ENCODE results near the gene FASTKD2. TPM values are rescaled to one million over a fixed set of nuclear protein-coding genes. Genes with fewer than 3 reads are reported as not detected.

Gene FASTKD2
- total and polyA plus RNA-seq, 2 donors, result 19.1 to 60.8 TPM

DNA sequence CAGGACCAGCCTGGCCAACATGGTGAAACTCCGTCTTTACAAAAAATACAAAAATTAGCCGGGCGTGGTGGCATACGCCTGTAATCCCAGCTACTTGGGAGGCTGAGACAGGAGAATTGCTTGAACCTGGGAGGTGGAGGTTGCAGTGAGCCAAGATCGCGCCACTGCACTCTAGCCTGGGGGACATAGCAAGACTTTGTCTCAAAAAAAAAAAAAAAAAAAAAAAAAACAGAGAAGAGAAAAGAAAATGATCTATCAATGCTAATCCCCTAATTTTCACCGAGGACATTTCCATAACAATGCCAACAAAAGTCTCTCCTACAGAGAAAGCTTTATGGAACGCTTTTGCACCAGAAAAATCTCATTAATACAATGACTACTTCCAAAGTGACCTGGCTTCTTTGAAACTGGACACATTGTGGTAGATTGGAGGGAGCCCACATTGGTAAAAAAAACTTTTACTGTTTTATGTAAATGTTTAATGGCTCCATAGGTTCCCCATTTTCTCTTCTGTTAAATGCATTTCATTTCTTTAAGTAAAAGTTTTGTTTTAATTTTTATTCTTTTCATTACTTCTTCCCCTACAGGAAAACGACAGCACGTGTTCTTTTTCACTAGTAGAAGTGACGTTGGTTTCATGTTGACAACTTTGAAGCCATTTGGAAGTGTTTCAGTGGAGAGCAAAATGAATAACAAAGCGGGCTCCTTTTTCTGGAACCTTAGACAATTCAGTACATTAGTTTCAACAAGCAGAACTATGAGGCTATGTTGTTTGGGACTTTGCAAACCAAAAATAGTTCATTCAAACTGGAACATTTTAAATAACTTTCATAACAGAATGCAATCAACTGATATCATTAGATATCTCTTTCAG lies 888 bp downstream of the FASTKD2 start:
- Histone ChIP-seq H3K4me3 (ENCODE audit: low read depth, low read length) (peak overlapping the region; percentile 77), H3K4me1 (ENCODE audit: insufficient read depth) (no peaks in the 10 kb centered on the region), H3K36me3 (ENCODE audit: insufficient read depth) (no peaks in the 10 kb centered on the region), H3K27ac (ENCODE audit: low read depth) (no peak overlapping the region)
- DNase-seq (ENCODE audit: extremely low spot score), result no peak
- 37% methylated on average over 12 of the region's 12 CpGs for WGBS

DNA sequence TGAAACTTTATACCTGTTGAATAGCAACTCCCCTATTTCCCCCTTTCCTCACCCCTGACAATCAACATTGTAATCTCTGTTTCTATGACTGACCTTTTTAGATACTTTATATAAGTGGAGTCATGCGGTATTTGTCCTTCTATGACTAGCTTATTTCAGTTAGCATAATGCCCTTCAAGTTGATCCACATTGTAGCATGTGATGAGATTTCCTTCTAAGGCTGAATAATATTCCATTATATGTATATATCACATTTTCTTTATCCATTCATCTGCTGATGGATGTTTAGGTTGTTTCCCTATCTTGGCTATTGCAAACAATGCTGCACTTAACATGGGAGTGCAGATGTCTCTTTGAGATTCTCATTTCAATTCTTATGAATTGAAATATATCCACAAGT lies 9.5 kb downstream of the FASTKD2 start:
- no peak overlapping the region for H3K27ac ChIP-seq (ENCODE audit: low read depth)
- peaks cover 1% of the 10 kb centered on the region for H3K36me3 ChIP-seq (ENCODE audit: insufficient read depth)
- DNase-seq (ENCODE audit: extremely low spot score), result no peak
- 97% methylated on average over 1 of the region's 1 CpG for WGBS
- no peak overlapping the region for H3K4me3 ChIP-seq (ENCODE audit: low read depth, low read length)
- H3K4me1 ChIP-seq (ENCODE audit: insufficient read depth), result no peaks in the 10 kb centered on the region

DNA sequence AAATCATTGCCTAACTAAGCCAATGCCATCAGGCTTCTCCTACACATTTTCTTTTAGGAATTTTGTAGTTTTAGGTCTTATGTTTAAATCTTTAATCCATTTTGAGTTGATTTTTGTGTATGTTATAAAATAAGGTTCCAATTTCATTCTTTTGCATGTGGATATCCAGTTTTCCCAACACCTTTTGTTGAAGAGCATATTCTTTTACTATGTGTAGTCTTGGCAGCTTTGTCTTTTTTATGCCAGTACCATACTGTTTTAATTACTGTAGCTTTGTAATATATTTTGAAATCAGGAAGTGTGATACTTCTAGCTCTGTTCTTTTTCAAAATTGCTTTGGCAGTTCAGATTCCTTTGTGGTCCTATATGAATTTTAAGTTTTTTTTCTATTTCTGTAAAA lies 11.0 kb downstream of the FASTKD2 start:
- Histone ChIP-seq H3K4me1 (ENCODE audit: insufficient read depth) (no peaks in the 10 kb centered on the region), H3K4me3 (ENCODE audit: low read depth, low read length) (no peak overlapping the region), H3K36me3 (ENCODE audit: insufficient read depth) (peaks cover 1% of the 10 kb centered on the region), H3K27ac (ENCODE audit: low read depth) (no peak overlapping the region)
- no peak for DNase-seq (ENCODE audit: extremely low spot score)

DNA sequence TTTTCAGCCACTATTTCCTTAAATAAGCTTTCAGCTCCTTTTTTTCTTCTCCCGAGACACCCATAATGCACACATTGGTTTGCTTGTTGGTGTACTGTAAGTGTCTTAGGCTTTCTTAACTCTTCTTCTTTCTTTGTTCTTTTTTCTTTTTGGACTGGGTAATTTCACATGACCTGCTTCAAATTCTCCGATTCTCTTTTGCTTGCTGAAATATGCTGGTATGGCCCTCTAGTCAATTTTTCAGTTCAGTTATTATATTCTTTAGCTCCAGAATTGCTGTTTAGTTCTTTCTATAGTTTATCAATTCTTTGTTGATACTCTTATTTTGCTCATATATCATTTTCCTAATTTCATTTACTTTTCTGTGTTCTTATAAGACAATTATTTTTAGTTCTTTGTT lies 15.3 kb downstream of the FASTKD2 start:
- Histone ChIP-seq H3K4me3 (ENCODE audit: low read depth, low read length) (no peak overlapping the region), H3K27ac (ENCODE audit: low read depth) (no peak overlapping the region), H3K36me3 (ENCODE audit: insufficient read depth) (peaks cover 6% of the 10 kb centered on the region), H3K4me1 (ENCODE audit: insufficient read depth) (no peaks in the 10 kb centered on the region)
- WGBS, result 98% methylated on average over 2 of the region's 2 CpGs
- no peak for DNase-seq (ENCODE audit: extremely low spot score)

DNA sequence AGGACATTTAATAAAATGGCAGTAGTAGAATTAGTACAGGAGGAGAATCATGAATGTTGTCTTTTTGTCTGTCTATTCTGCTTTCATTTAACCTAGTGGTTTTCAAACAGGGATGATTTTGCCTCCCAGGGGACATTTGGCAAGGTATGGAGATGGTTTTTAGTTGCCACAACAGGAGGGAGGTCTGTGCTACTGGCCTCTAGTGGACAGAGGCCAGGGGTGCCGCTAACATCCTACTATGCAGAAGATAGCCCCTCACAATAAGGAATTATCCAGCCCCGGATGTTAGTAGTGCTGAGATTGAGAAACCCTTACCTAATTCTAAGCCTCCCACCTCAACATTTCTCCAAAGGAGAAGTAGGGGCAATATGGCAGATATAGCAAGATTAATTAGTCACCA lies 18.3 kb downstream of the FASTKD2 start:
- Histone ChIP-seq H3K36me3 (ENCODE audit: insufficient read depth) (peaks cover 10% of the 10 kb centered on the region), H3K4me1 (ENCODE audit: insufficient read depth) (no peaks in the 10 kb centered on the region), H3K4me3 (ENCODE audit: low read depth, low read length) (no peak overlapping the region), H3K27ac (ENCODE audit: low read depth) (no peak overlapping the region)
- 76% methylated on average over 2 of the region's 2 CpGs for WGBS
- DNase-seq (ENCODE audit: extremely low spot score), result no peak

DNA sequence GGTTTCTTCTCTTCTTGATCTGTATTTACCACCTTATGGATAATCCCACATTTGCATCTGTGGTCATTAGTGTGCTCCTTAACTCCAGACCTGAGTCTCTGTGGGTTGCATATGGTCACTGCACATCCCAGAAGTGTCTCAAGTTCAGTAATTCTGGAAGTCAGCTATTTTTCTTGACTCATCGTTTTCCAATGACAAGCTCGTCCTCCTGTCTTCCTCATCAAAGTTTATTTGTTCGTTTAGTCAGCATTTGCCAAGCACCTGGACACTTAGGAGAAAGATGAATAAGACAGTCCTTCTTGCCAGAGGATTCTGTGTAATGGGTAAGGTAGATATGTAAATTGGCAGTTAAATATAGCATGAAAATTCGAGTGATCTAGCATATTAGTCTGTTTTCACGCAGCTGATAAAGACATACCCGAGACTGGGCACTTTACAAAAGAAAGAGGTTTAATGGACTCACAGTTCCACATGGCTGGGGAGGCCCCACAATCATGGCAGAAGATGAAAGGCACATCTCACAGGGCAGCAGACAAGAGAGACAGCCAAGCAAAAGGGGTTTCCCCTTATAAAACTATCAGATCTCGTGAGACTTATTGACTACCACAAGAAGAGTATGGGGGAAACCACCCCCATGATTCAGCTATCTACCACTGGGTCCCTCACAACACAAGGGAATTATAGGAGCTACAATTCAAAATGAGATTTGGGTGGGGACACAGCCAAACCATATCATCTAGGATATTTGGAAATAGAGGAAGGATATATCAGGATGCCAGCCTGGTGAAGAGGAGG lies 19.4 kb downstream of the FASTKD2 start:
- DNase-seq (ENCODE audit: extremely low spot score), result no peak
- Histone ChIP-seq H3K4me1 (ENCODE audit: insufficient read depth) (no peaks in the 10 kb centered on the region), H3K36me3 (ENCODE audit: insufficient read depth) (peaks cover 12% of the 10 kb centered on the region), H3K27ac (ENCODE audit: low read depth) (no peak overlapping the region), H3K4me3 (ENCODE audit: low read depth, low read length) (no peak overlapping the region)
- 92% methylated on average over 7 of the region's 7 CpGs for WGBS

DNA sequence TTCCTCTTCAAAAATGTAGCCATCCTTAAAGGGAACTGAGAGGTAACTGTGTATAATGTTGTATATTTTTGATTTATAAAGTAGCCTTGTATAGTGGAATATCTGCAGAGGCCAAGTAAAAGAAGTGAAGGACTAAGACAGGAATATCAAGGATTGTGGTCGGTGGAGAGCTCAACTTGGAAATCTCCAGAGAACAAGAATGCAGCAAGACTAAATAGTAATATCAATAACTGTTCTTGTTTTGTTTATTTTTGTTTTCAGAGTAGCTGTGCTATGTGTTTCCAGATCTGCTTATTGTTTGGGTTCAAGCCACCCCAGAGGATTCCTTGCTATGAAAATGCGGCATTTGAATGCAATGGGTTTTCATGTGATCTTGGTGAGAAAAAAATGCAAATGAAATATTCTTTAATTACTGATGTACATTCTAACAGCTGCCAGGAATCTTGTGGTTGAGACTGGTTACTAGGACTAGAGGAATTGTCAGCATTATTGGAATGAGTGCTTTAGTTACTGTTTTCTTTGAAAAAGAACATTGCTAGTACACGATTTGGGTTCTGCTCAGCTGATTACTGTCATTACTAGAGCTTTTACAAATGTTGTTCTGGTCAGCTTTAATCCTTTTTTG lies 25.0 kb downstream of the FASTKD2 start:
- H3K36me3 ChIP-seq (ENCODE audit: insufficient read depth), result peaks cover 10% of the 10 kb centered on the region
- H3K27ac ChIP-seq (ENCODE audit: low read depth), result no peak overlapping the region
- WGBS, result 82% methylated on average over 3 of the region's 3 CpGs
- no peak overlapping the region for H3K4me3 ChIP-seq (ENCODE audit: low read depth, low read length)
- DNase-seq (ENCODE audit: extremely low spot score), result no peak
- H3K4me1 ChIP-seq (ENCODE audit: insufficient read depth), result no peaks in the 10 kb centered on the region

DNA sequence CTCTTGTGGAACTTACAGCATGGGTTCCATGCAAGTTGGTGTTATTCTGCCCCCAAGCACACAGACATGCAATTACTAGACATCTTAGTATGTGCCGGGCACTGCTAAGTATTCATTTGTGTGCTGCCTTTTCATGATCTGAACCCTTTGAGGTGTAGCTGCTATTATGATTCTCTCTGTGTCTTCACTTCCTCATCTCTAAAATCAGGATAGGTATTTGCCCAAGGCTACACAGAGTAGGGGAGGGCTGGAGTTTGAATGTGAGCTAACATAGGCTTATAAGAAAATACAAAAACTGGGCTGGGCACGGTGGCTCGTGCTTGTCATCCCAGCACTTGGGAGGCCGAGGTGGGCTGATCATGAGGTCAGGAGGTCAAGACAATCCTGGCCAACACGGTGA lies 27.2 kb downstream of the FASTKD2 start:
- no peak overlapping the region for H3K27ac ChIP-seq (ENCODE audit: low read depth)
- peaks cover 10% of the 10 kb centered on the region for H3K36me3 ChIP-seq (ENCODE audit: insufficient read depth)
- no peak for DNase-seq (ENCODE audit: extremely low spot score)
- 89% methylated on average over 5 of the region's 5 CpGs for WGBS
- no peak overlapping the region for H3K4me3 ChIP-seq (ENCODE audit: low read depth, low read length)
- no peaks in the 10 kb centered on the region for H3K4me1 ChIP-seq (ENCODE audit: insufficient read depth)

DNA sequence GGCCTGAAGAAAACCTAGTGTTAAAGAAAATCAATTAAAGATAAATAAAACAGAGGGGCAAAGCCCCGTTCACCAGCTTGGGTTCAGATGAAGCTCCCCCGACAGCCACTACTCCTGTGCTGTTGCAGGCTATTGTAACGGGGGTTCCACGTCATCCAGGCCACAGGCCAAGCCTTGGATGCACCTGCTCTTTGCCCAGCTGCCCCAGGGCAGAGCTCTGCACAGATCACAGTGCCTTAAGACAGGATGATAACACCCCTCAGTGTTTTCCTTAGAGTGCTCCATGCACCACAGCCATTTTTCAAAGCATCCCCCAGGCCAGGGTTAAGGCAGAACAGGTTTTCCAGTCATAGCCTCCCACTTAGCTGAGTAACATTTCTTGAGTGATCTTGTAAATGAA lies 32.0 kb downstream of the FASTKD2 start:
- Histone ChIP-seq H3K27ac (ENCODE audit: low read depth) (no peak overlapping the region), H3K4me3 (ENCODE audit: low read depth, low read length) (no peak overlapping the region), H3K4me1 (ENCODE audit: insufficient read depth) (no peaks in the 10 kb centered on the region), H3K36me3 (ENCODE audit: insufficient read depth) (peaks cover 3% of the 10 kb centered on the region)
- 80% methylated on average over 4 of the region's 4 CpGs for WGBS
- no peak for DNase-seq (ENCODE audit: extremely low spot score)

DNA sequence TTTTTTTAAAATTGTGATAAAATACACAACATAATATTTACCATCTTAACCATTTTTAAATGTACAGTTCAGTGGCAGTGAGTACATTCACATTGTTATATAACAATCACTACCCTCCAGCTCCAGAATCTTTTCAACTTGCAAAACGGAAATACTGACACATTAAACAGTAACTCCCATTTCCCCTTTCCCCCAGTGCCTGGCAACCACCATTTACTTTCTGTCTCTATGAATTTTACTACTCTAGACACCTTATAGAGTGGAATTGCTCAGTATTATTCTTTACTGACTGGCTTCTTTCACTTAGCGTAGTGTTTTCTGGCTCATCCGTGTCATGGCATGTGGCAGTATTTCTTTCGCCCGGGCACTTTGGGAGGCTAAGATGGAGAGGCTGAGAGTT lies 32.6 kb downstream of the FASTKD2 start:
- no peak for DNase-seq (ENCODE audit: extremely low spot score)
- no peaks in the 10 kb centered on the region for H3K4me1 ChIP-seq (ENCODE audit: insufficient read depth)
- no peak overlapping the region for H3K27ac ChIP-seq (ENCODE audit: low read depth)
- WGBS, result 89% methylated on average over 5 of the region's 5 CpGs
- H3K36me3 ChIP-seq (ENCODE audit: insufficient read depth), result peaks cover 3% of the 10 kb centered on the region
- no peak overlapping the region for H3K4me3 ChIP-seq (ENCODE audit: low read depth, low read length)

DNA sequence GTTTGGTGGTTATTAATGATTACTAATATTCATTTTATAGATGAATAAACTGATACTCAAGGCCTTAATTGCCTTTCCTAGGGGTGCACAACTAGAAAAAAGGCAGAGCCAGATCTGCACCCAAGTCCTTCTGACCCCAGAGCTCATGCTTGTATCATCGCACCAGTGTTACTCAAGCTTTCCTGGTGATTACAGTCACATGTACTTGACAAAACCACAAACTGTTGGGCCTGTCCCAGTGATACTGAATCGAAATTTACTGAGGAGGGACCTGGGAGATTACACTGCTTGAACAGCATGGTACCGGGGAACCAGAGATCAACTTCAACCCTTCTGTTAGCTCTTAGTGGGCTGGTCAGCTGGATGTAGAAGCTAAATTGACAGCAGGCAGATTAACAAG lies 33.7 kb downstream of the FASTKD2 start:
- WGBS, result 76% methylated on average over 3 of the region's 3 CpGs
- H3K4me1 ChIP-seq (ENCODE audit: insufficient read depth), result no peaks in the 10 kb centered on the region

DNA sequence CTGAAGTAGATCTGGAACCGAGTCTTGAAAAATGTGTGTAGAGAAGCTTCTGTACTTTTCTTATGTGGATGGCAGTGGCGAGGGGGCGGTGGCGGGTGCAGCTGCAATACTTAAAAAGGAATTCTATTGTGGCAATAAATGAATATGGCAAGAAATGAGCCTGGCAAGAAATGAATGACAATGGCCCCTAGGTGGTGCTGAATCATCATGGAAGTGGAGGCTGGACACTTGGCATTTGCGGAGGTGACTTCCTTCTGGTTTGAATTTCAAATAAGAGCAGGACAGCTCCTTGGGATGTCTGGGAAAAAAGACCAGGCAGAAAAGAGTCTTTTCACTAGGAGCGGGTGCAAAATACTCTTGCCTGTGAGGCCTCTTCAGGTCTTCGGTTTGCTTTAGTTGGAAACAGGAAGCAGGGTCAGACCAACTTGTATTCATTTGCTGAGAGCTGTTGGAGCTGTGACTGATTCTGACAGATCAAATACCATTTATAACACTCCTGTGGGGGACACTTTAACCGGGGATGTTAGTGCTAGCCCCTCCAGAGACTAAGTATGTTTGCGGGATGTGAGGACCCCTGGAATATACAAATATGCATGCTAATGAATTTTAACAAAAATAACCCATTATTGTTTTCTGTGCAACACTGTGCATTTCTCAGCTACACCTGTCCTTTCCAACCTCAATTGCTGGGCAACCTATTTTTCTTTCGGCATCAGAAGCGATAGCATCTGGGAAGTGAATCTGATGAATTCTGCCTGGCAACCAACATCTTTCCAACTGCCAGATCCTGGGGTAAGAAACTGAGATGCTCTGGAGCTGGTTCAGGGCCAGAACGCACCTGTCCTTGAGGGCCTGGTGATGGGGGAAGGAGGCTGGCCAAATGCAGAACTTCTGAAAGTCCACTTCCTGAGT lies 35.4 kb downstream of the FASTKD2 start:
- H3K4me1 ChIP-seq (ENCODE audit: insufficient read depth), result no peaks in the 10 kb centered on the region
- WGBS, result 34% methylated on average over 12 of the region's 12 CpGs
- H3K27ac ChIP-seq (ENCODE audit: low read depth), result no peak overlapping the region
- no peak overlapping the region for H3K4me3 ChIP-seq (ENCODE audit: low read depth, low read length)
- no peaks in the 10 kb centered on the region for H3K36me3 ChIP-seq (ENCODE audit: insufficient read depth)
- peak; percentile 55 for DNase-seq (ENCODE audit: extremely low spot score)

More for the DNA sequence above, 33.7 kb downstream of the FASTKD2 start:
- DNase-seq (ENCODE audit: extremely low spot score), result no peak
- Histone ChIP-seq H3K27ac (ENCODE audit: low read depth) (no peak overlapping the region), H3K4me3 (ENCODE audit: low read depth, low read length) (no peak overlapping the region), H3K36me3 (ENCODE audit: insufficient read depth) (peaks cover 3% of the 10 kb centered on the region)

Data from urinary bladder (tissue), 4 donors.